ENCODE data around the gene TXNDC16. TPM values are rescaled to one million over a fixed set of nuclear protein-coding genes. Genes with fewer than 3 reads are reported as not detected.

Gene TXNDC16
- total and polyA plus RNA-seq, 2 donors (not counting 1 experiment from before 2014, with no cell fraction given), result 0.75 to 7.0 TPM

DNA sequence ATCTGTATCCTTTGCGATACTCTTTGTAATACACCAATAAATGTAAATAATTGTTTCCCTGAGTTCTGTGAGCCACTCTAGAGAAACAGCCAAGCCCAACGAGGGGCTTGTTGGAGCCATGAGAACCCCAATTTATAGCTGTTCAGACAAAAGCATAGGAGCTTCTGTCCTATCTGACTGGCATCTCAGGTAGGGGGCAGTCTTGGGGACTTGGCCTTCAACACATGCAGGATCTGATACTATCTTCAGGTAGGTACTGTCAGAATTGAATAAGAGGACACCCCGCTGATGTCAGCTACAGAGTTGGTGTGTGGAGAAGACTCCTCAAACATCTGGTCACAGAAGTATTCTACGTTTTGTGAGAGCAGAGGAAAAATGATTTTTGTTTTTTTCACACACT lies 25.3 kb downstream of the TXNDC16 start:
- Histone ChIP-seq H3K4me1 (ENCODE audit: control insufficient read depth in 2 of 2, insufficient read depth in 2 of 2, low read length in 2 of 2) (no peaks in the 10 kb centered on the region), H3K9ac (ENCODE audit: low read length) (no peak overlapping the region), H3K4me2 (replicated peaks; ENCODE audit: low read depth, low read length, poor library complexity, severe bottlenecking) (no peak overlapping the region), H3K9me3 (ENCODE audit: control extremely low read depth in 1 of 3, control insufficient read depth in 2 of 3, insufficient read depth in 1 of 3, low read length in 2 of 3) (no peaks in the 10 kb centered on the region), H3K27me3 (replicated peaks in 1 of 4; ENCODE audit: control extremely low read depth in 1 of 4, control insufficient read depth in 3 of 4, insufficient read depth in 4 of 4, low read length in 3 of 4) (no peaks in the 10 kb centered on the region), H3K36me3 (replicated peaks in 1 of 2; ENCODE audit: control extremely low read depth in 1 of 2, control insufficient read depth in 1 of 2, extremely low read depth in 1 of 2, insufficient read depth in 2 of 2, low read length in 1 of 2) (no peaks in the 10 kb centered on the region), H3K27ac (ENCODE audit: low read length in 2 of 2) (no peak overlapping the region), H2AFZ (ENCODE audit: insufficient read depth, low read depth, low read length, poor library complexity, severe bottlenecking) (no peak overlapping the region), H3K4me3 (ENCODE audit: control extremely low read depth in 1 of 5, extremely low read depth in 1 of 5, insufficient read depth in 1 of 5, low read depth in 2 of 5, low read length in 4 of 5) (no peak overlapping the region), H3K79me2 (ENCODE audit: control insufficient read depth, insufficient read depth, low read length) (no peaks in the 10 kb centered on the region), H4K20me1 (ENCODE audit: control insufficient read depth, insufficient read depth, low read length, poor library complexity, severe bottlenecking) (no peaks in the 10 kb centered on the region)
- Mint-ChIP-seq H3K27ac (no peak overlapping the region), H3K4me3 (no peak overlapping the region), H3K4me1 (no peaks in the 10 kb centered on the region), H3K27me3 (no peaks in the 10 kb centered on the region), H3K9me3 (ENCODE audit: insufficient read depth) (no peaks in the 10 kb centered on the region)
- ATAC-seq (ENCODE audit: low read depth) (no peak), DNase-seq (no peak)
- POLR2A ChIA-PET, result no interaction called here
- no peak for TF ChIP-seq EZH2 (IDR thresholded peaks at IDR 0.05; ENCODE audit: borderline replicate concordance, insufficient read depth, low read depth, low read length, poor library complexity, severe bottlenecking)
- TF ChIP-seq, protein P1, sequence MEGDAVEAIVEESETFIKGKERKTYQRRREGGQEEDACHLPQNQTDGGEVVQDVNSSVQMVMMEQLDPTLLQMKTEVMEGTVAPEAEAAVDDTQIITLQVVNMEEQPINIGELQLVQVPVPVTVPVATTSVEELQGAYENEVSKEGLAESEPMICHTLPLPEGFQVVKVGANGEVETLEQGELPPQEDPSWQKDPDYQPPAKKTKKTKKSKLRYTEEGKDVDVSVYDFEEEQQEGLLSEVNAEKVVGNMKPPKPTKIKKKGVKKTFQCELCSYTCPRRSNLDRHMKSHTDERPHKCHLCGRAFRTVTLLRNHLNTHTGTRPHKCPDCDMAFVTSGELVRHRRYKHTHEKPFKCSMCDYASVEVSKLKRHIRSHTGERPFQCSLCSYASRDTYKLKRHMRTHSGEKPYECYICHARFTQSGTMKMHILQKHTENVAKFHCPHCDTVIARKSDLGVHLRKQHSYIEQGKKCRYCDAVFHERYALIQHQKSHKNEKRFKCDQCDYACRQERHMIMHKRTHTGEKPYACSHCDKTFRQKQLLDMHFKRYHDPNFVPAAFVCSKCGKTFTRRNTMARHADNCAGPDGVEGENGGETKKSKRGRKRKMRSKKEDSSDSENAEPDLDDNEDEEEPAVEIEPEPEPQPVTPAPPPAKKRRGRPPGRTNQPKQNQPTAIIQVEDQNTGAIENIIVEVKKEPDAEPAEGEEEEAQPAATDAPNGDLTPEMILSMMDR (IDR thresholded peaks at IDR 0.05), result no peak
- intact Hi-C loops (cut with micrococcal nuclease), result no loop called here
- 100% methylated on average over 1 of the region's 4 CpGs for WGBS (ENCODE audit: insufficient coverage)
- CTCF ChIA-PET, result no interaction called here

GRCh38 chr14:52522581-52523345 lies 29.5 kb downstream of the TXNDC16 start:
- Mint-ChIP-seq H3K27me3 (no peaks in the 10 kb centered on the region), H3K27ac (no peak overlapping the region), H3K4me3 (no peak overlapping the region), H3K9me3 (ENCODE audit: insufficient read depth) (no peaks in the 10 kb centered on the region), H3K4me1 (no peaks in the 10 kb centered on the region)
- POLR2A ChIA-PET, result no interaction called here
- intact Hi-C loops (cut with micrococcal nuclease), result no loop called here
- no peak for DNase-seq
- CTCF ChIA-PET, result interaction anchor here (0.6 kb wide), 1 partner anchor 1389 kb away, joined by 5 read pairs; no protein-coding TSS in a partner anchor
- no peaks in the 10 kb centered on the region for H3K27me3 ChIP-seq (replicated peaks in 1 of 4; ENCODE audit: control extremely low read depth in 1 of 4, control insufficient read depth in 3 of 4, insufficient read depth in 4 of 4, low read length in 3 of 4)
- no peak overlapping the region for H2AFZ ChIP-seq (ENCODE audit: insufficient read depth, low read depth, low read length, poor library complexity, severe bottlenecking)
- H4K20me1 ChIP-seq (ENCODE audit: control insufficient read depth, insufficient read depth, low read length, poor library complexity, severe bottlenecking), result no peaks in the 10 kb centered on the region
- H3K9me3 ChIP-seq (ENCODE audit: control extremely low read depth in 1 of 3, control insufficient read depth in 2 of 3, insufficient read depth in 1 of 3, low read length in 2 of 3), result no peaks in the 10 kb centered on the region
- no peaks in the 10 kb centered on the region for H3K36me3 ChIP-seq (replicated peaks in 1 of 2; ENCODE audit: control extremely low read depth in 1 of 2, control insufficient read depth in 1 of 2, extremely low read depth in 1 of 2, insufficient read depth in 2 of 2, low read length in 1 of 2)
- no peak overlapping the region for H3K4me2 ChIP-seq (replicated peaks; ENCODE audit: low read depth, low read length, poor library complexity, severe bottlenecking)
- TF ChIP-seq, protein P1 (IDR thresholded peaks at IDR 0.05), result no peak
- TF ChIP-seq EZH2 (IDR thresholded peaks at IDR 0.05; ENCODE audit: borderline replicate concordance, insufficient read depth, low read depth, low read length, poor library complexity, severe bottlenecking), result no peak
- H3K9ac ChIP-seq (ENCODE audit: low read length), result no peak overlapping the region
- no peak overlapping the region for H3K4me3 ChIP-seq (ENCODE audit: control extremely low read depth in 1 of 5, extremely low read depth in 1 of 5, insufficient read depth in 1 of 5, low read depth in 2 of 5, low read length in 4 of 5)
- no peaks in the 10 kb centered on the region for H3K4me1 ChIP-seq (ENCODE audit: control insufficient read depth in 2 of 2, insufficient read depth in 2 of 2, low read length in 2 of 2)
- no peak for ATAC-seq (ENCODE audit: low read depth)
- no peaks in the 10 kb centered on the region for H3K79me2 ChIP-seq (ENCODE audit: control insufficient read depth, insufficient read depth, low read length)
- no peak overlapping the region for H3K27ac ChIP-seq (ENCODE audit: low read length in 2 of 2)

Data from B cell (primary cell).